ENCODE measurements around the gene AATF.

DNA sequence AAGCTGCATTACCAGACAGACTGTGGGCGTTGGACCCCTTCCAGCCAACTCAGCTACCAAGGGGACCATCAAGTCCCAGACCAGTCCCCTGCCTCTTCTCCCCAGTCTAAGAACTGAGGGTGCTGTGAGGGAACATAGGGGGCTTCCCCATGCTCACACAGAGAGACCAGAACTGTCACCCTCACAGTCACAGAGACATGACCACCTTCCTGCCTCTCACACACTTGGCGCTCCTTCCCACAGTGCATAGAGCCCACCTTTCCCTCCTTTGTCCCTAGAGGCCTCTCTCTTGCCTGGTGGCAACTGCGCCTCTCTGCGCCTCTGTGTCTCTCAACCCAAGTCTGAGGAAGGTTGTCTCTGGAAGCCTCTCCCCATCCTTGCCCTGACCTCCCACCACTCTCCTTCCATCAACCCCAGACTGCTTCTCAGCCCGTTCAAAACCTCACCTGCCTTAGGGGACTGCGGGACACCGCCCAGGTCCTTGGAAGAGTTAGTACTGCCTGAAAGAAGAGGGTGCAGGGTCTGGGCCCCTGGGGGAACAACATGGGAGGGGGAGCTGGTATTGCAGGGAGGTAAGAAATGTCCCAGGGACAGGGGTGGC, 17.6 kb upstream of the AATF start:
- TF ChIP-seq CTCF (IDR thresholded peaks at IDR 0.05) (no peak), POLR2A (IDR thresholded peaks at IDR 0.05) (no peak)

Measured in Peyer's patch (tissue), 4 donors.